ENCODE measurements around the gene GSK3B.
"Not testable (repeated sequence)": the region's sequence is repeated elsewhere in the genome, so short reads cannot be mapped to it uniquely, and the experiment has no call there.

Gene GSK3B

GRCh38 chr3:120052225-120052624 lies 42.0 kb downstream of the GSK3B start:
- no peak for DNase-seq

- DNase-seq = not testable (repeated sequence)
These were observed 42.7 kb downstream of the GSK3B start for GRCh38 chr3:120051570-120051969.

- no peak for DNase-seq
These were observed 44.2 kb downstream of the GSK3B start for GRCh38 chr3:120049881-120050539.

GRCh38 chr3:120049072-120049471 lies 45.2 kb downstream of the GSK3B start:
- no peak for DNase-seq

GRCh38 chr3:120048355-120049041 lies 45.7 kb downstream of the GSK3B start:
- no peak for DNase-seq

- DNase-seq = no peak
These were observed 46.6 kb downstream of the GSK3B start for GRCh38 chr3:120047686-120048085.

GRCh38 chr3:120040813-120041377 lies 53.4 kb downstream of the GSK3B start:
- no peak for DNase-seq

GRCh38 chr3:120039642-120040610 lies 54.3 kb downstream of the GSK3B start:
- DNase-seq = no peak

GRCh38 chr3:120033596-120033995 lies 60.7 kb downstream of the GSK3B start:
- no peak for DNase-seq

- no peak for DNase-seq
These were observed 62.7 kb downstream of the GSK3B start for GRCh38 chr3:120031561-120031960.

GRCh38 chr3:120029749-120030148 lies 64.5 kb downstream of the GSK3B start:
- DNase-seq = no peak

- DNase-seq = no peak
These were observed 65.8 kb downstream of the GSK3B start for GRCh38 chr3:120028271-120029047.

- no peak for DNase-seq
These were observed 67.0 kb downstream of the GSK3B start for GRCh38 chr3:120027226-120027625.

- no peak for DNase-seq
These were observed 68.7 kb downstream of the GSK3B start for GRCh38 chr3:120025520-120025919.

GRCh38 chr3:120024103-120024502 lies 70.1 kb downstream of the GSK3B start:
- DNase-seq = no peak

GRCh38 chr3:120022729-120023128 lies 71.5 kb downstream of the GSK3B start:
- DNase-seq = no peak

- DNase-seq = no peak
These were observed 72.7 kb downstream of the GSK3B start for GRCh38 chr3:120021523-120021922.

- DNase-seq = no peak
These were observed 75.9 kb downstream of the GSK3B start for GRCh38 chr3:120018299-120018698.

- no peak for DNase-seq
These were observed 76.6 kb downstream of the GSK3B start for GRCh38 chr3:120017692-120018091.

- DNase-seq = no peak
These were observed 80.8 kb downstream of the GSK3B start for GRCh38 chr3:120013481-120013880.

- DNase-seq = not testable (repeated sequence)
These were observed 88.5 kb downstream of the GSK3B start for GRCh38 chr3:120005741-120006140.

GRCh38 chr3:120004008-120004498 lies 90.2 kb downstream of the GSK3B start:
- not testable (repeated sequence) for DNase-seq
